Stomach smooth muscle (tissue), 2 donors: ENCODE results near the gene TRAF3IP1.
"Not testable (repeated sequence)": the region's sequence is repeated elsewhere in the genome, so short reads cannot be mapped to it uniquely, and the experiment has no call there.

ENCODE experiments used
- H3K27ac ChIP-seq: one replicate; pipeline ENCODE4 v1.7.0; 2013; ENCODE audit warnings: mild to moderate bottlenecking, low read length, inconsistent platforms
- H3K27me3 ChIP-seq, 2 donors: one replicate each; pipeline ENCODE4 v1.7.0; 2013; ENCODE audit warnings: low read length in 2 of 2; ENCODE audit not compliant: insufficient read depth in 2 of 2, control insufficient read depth in 1 of 2
- H3K36me3 ChIP-seq, 2 donors: one replicate each; pipeline ENCODE4 v1.7.0; 2013; ENCODE audit warnings: low read length in 2 of 2; ENCODE audit not compliant: control insufficient read depth in 2 of 2, insufficient read depth in 2 of 2
- H3K4me1 ChIP-seq: one replicate; pipeline ENCODE4 v1.7.0; 2013; ENCODE audit warnings: low read length; ENCODE audit not compliant: control insufficient read depth, insufficient read depth
- H3K4me3 ChIP-seq, 2 donors: one replicate each; pipeline ENCODE4 v1.7.0; 2013; ENCODE audit warnings: low read length in 2 of 2
- H3K9ac ChIP-seq, 2 donors: one replicate each; pipeline ENCODE4 v1.7.0; 2013; ENCODE audit warnings: low read length in 2 of 2, mild to moderate bottlenecking in 1 of 2
- H3K9me3 ChIP-seq, 2 donors: one replicate each; pipeline ENCODE4 v1.7.0; 2013; ENCODE audit warnings: low read length in 2 of 2; ENCODE audit not compliant: control insufficient read depth in 2 of 2
- donor health status: healthy.
- donor health status: Pancreatic carcinoma.

Gene TRAF3IP1

DNA sequence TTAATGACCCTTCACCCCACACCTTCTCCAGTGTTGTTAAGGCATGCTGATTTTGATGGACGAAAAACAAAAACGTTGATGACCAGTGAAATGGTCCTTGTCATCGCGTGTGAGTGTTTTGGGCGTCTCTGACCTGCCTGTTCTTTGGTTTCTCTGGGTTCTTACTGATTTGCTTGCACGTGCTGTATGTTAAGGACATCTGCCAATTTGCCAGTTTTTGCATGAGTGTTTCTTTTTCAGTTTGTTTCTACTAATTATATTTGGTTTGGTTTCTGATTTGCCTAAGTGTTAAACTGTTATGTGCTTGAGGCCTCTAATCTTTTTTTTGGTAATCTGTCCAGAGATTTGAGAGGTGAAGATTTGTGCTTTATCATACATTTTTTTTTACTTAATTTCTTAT is 14.6 kb downstream of the TRAF3IP1 start:
- Histone ChIP-seq H3K36me3 (peaks cover 14 to 22% of the 10 kb centered on the region in 2 donors), H3K9me3 (no peaks in the 10 kb centered on the region), H3K9ac (no peak overlapping the region), H3K27me3 (no peaks in the 10 kb centered on the region), H3K4me1 (no peaks in the 10 kb centered on the region), H3K27ac (no peak overlapping the region), H3K4me3 (no peak overlapping the region)

- not testable (repeated sequence) for H3K4me1 ChIP-seq, H3K27ac ChIP-seq
- H3K36me3 ChIP-seq = peaks cover 9 to 19% of the 10 kb centered on the region in 2 donors
Observed at GRCh38 chr2:238335591-238335990, 15.3 kb downstream of the TRAF3IP1 start.

GRCh38 chr2:238336151-238336550 is 15.8 kb downstream of the TRAF3IP1 start:
- Histone ChIP-seq H3K27ac (no peak overlapping the region), H3K4me3 (no peak overlapping the region), H3K4me1 (peaks cover 3% of the 10 kb centered on the region), H3K9me3 (no peaks in the 10 kb centered on the region), H3K27me3 (no peaks in the 10 kb centered on the region), H3K36me3 (peaks cover 9 to 19% of the 10 kb centered on the region in 2 donors), H3K9ac (no peak overlapping the region)

More at GRCh38 chr2:238335591-238335990, 15.3 kb downstream of the TRAF3IP1 start:
- H3K4me3 ChIP-seq, H3K9ac ChIP-seq, H3K27me3 ChIP-seq, H3K9me3 ChIP-seq: not testable (repeated sequence)

GRCh38 chr2:238336793-238337444 is 16.6 kb downstream of the TRAF3IP1 start:
- H3K27me3 ChIP-seq = no peaks in the 10 kb centered on the region
- no peak overlapping the region for H3K27ac ChIP-seq
- H3K9me3 ChIP-seq = no peaks in the 10 kb centered on the region
- peaks cover 3% of the 10 kb centered on the region for H3K4me1 ChIP-seq
- H3K9ac ChIP-seq = no peak overlapping the region
- H3K36me3 ChIP-seq = peaks cover 9 to 19% of the 10 kb centered on the region in 2 donors
- H3K4me3 ChIP-seq = no peak overlapping the region

GRCh38 chr2:238337846-238338245 is 17.5 kb downstream of the TRAF3IP1 start:
- Histone ChIP-seq H3K27ac (no peak overlapping the region), H3K9ac (no peak overlapping the region), H3K36me3 (peaks cover 9 to 19% of the 10 kb centered on the region in 2 donors), H3K4me1 (peaks cover 3% of the 10 kb centered on the region), H3K9me3 (no peaks in the 10 kb centered on the region), H3K4me3 (no peak overlapping the region), H3K27me3 (no peaks in the 10 kb centered on the region)

DNA sequence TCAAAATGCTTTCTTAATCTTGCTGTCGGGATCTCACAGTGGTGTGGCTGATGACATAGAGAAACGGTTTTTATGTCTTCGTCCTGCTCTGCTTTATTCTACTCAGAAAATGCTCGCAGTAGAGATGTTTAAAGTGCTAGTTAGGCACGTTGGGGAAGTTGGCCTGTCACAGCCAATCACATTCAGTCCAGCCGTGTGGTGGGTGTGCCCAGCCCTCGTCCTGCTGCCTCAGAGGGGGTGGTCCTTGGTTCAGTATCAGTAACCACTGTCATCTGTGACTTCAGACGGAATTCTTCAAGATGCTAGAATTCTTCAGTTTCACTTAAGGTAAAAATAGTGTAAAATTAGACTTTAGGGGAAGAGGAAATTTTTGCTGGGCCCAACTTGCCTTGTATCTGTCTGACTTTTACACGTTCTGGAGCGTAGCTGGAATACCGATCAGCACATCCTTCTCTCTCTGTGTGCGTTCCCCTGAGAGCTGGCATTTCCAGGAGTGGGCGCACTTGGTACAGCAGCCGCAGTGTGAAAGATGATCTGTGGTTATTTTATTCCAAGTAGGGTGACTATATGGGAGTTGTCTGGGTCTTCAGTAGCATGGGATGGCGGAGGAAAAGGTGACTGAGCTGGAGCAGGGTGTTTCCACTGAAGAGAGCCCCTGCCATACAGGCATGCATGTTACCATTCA is 18.5 kb downstream of the TRAF3IP1 start:
- Histone ChIP-seq H3K4me1 (peaks cover 3% of the 10 kb centered on the region), H3K27ac (no peak overlapping the region), H3K9ac (no peak overlapping the region), H3K27me3 (no peaks in the 10 kb centered on the region), H3K9me3 (no peaks in the 10 kb centered on the region), H3K36me3 (peaks cover 9 to 19% of the 10 kb centered on the region in 2 donors), H3K4me3 (no peak overlapping the region)

DNA sequence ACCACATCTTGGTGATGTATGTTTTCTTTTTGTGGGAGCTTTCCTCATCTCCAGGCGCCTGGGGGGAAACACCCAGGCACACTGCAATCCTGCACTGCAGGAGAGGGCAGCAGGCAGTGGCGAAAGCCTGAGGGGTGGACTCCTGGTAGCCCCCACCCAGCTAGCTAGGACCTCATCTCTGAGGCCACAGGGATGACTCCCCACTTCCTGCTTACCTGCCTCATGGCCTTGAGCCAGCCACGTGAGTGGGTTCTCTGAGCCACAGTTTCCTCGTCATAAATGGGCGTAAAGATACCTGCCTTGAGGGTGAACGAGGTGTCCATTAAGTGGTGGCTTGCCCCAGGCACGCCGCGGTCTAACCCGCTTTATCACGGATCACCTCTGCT is 19.1 kb downstream of the TRAF3IP1 start:
- no peaks in the 10 kb centered on the region for H3K27me3 ChIP-seq

DNA sequence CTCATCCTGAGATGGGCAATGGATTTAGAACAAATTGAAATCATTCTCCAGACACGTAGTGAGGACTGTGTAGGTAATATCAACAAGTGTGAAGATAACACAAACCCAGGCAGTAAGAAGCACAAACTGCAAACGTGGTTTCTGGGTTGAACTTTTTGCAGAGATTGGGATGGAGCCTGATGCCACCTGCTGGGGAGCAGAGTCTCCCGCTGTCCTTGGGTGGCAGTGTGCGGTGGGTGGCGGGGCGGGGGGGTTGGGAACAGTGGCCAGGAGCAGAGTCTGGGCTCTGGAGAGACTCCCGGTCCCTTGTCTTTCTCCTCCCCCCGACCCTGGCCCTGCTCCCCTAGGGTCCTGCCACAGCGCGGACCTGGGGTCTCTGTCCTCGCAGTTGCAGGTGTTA is 19.5 kb downstream of the TRAF3IP1 start:
- H3K9ac ChIP-seq = no peak overlapping the region
- peaks cover 3% of the 10 kb centered on the region for H3K4me1 ChIP-seq
- no peak overlapping the region for H3K4me3 ChIP-seq
- no peaks in the 10 kb centered on the region for H3K27me3 ChIP-seq
- H3K9me3 ChIP-seq = no peaks in the 10 kb centered on the region
- no peak overlapping the region for H3K27ac ChIP-seq
- H3K36me3 ChIP-seq = peaks cover under 1 to 20% of the 10 kb centered on the region in 2 donors

More for the DNA sequence above, 19.1 kb downstream of the TRAF3IP1 start:
- H3K4me3 ChIP-seq = no peak overlapping the region
- peaks cover 5 to 19% of the 10 kb centered on the region in 2 donors for H3K36me3 ChIP-seq
- H3K4me1 ChIP-seq = peaks cover 3% of the 10 kb centered on the region
- H3K27ac ChIP-seq = no peak overlapping the region
- no peak overlapping the region for H3K9ac ChIP-seq
- no peaks in the 10 kb centered on the region for H3K9me3 ChIP-seq

DNA sequence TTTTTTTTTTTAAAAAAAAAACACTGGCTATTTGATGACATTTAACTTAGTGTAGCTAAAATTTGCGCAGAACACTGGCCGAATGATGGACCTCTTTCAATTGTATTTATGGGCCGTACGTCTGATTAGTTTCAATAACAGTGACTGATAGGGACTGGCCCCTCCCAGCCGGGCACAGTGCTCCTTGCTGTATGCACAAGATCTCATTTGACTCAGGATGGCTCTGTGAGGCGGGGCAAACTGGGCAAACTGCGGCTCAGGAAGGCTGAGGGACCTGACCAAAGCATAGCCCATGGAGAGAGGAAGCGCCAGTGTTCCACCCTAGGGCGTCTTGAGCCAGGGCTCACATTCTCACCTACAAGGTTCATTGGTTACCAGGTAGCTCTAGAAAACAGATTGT is 21.2 kb downstream of the TRAF3IP1 start:
- H3K4me1 ChIP-seq = peaks cover 3% of the 10 kb centered on the region
- H3K27me3 ChIP-seq = no peaks in the 10 kb centered on the region
- no peak overlapping the region for H3K4me3 ChIP-seq
- H3K9ac ChIP-seq = no peak overlapping the region
- H3K9me3 ChIP-seq = no peaks in the 10 kb centered on the region
- H3K27ac ChIP-seq = no peak overlapping the region
- H3K36me3 ChIP-seq = peaks cover 0 to 19% of the 10 kb centered on the region in 2 donors

- Histone ChIP-seq H3K9me3 (no peaks in the 10 kb centered on the region), H3K4me3 (no peak overlapping the region), H3K27ac (no peak overlapping the region), H3K9ac (no peak overlapping the region), H3K4me1 (peaks cover 3% of the 10 kb centered on the region), H3K27me3 (no peaks in the 10 kb centered on the region), H3K36me3 (peaks cover 4 to 8% of the 10 kb centered on the region in 2 donors)
Observed at GRCh38 chr2:238344035-238344434, 23.7 kb downstream of the TRAF3IP1 start.

- Histone ChIP-seq H3K36me3 (peaks cover 7 to 9% of the 10 kb centered on the region in 2 donors), H3K27ac (no peak overlapping the region), H3K27me3 (no peaks in the 10 kb centered on the region)
Observed at GRCh38 chr2:238344517-238344916, 24.2 kb downstream of the TRAF3IP1 start.

More at GRCh38 chr2:238344517-238344916, 24.2 kb downstream of the TRAF3IP1 start:
- Histone ChIP-seq H3K4me1 (peaks cover 3% of the 10 kb centered on the region), H3K9me3 (no peaks in the 10 kb centered on the region), H3K9ac (no peak overlapping the region), H3K4me3 (no peak overlapping the region)
